A549 (cell line): ENCODE measurements around the gene KAT2B.

Experiments
- E2F6 ChIP-seq: IDR thresholded peaks from 2 replicates; pipeline ENCODE4 v1.6.1; 2012; ENCODE audit warnings: low read depth, borderline replicate concordance
- MAFK ChIP-seq: fragments of 450-650 bp; IDR thresholded peaks from 2 replicates; pipeline ENCODE4 v1.6.1; 2014; ENCODE audit not compliant: partially characterized antibody
- TF ChIP-seq, protein P1 (sequence below): IDR thresholded peaks from 2 replicates; pipeline ENCODE4 v1.6.1; 2012

DNA sequence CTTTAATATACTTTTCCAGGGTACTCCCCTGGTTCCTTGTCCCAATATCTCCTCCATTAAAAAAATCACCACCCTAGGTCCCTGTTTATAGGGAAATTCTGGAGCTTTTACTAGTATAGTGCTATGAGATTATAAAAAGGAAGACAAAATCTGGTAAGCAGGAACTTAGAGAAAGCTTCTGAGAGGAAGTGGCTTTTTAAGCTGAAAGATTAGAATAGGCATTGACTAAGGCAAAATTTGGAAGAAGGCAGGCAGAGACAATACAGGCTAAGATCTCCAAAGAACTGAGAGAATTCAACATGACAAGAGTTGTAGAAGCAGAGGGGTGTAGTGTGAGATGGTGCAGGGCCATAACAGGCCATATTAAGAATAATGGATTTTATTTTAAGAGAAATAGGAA is 120.0 kb downstream of the KAT2B start:
- TF ChIP-seq, protein P1, sequence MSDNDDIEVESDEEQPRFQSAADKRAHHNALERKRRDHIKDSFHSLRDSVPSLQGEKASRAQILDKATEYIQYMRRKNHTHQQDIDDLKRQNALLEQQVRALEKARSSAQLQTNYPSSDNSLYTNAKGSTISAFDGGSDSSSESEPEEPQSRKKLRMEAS: no peak
- TF ChIP-seq E2F6 (no peak), MAFK (no peak)
